ENCODE data around the gene FGF23. TPM values are rescaled to one million over a fixed set of nuclear protein-coding genes. Genes with fewer than 3 reads are reported as not detected.

Gene FGF23
- total and polyA plus RNA-seq, 2 donors (not counting 1 experiment from before 2014, with no cell fraction given), result not detected

- Histone ChIP-seq H3K4me3 (replicated peaks in 1 of 4; ENCODE audit: control extremely low read depth in 1 of 4, insufficient read depth in 1 of 4, low read depth in 3 of 4, low read length in 4 of 4) (no peak overlapping the region), H3K79me2 (ENCODE audit: control insufficient read depth, insufficient read depth, low read length) (peaks cover 31% of the 10 kb centered on the region), H3K4me1 (ENCODE audit: control insufficient read depth, extremely low read depth, insufficient read depth, low read length) (no peaks in the 10 kb centered on the region), H3K27me3 (ENCODE audit: control insufficient read depth, insufficient read depth, low read length) (no peaks in the 10 kb centered on the region), H4K20me1 (ENCODE audit: control insufficient read depth, extremely low read depth, insufficient read depth, low read length) (no peaks in the 10 kb centered on the region), H3K9me3 (ENCODE audit: control insufficient read depth, insufficient read depth, low read depth, low read length) (no peaks in the 10 kb centered on the region), H3K36me3 (ENCODE audit: control insufficient read depth, insufficient read depth, low read length) (peaks cover 2% of the 10 kb centered on the region), H3K9ac (ENCODE audit: insufficient read depth, low read length) (no peak overlapping the region), H2AFZ (ENCODE audit: low read length) (no peak overlapping the region), H3K27ac (ENCODE audit: insufficient read depth, low read length) (no peak overlapping the region), H3K4me2 (ENCODE audit: extremely low read depth, insufficient read depth, low read length) (peak overlapping the region; percentile 18)
- no peak for DNase-seq (ENCODE audit: low read depth in 2 of 2)
- TF ChIP-seq EZH2 (IDR thresholded peaks at IDR 0.05; ENCODE audit: low read length, missing control alignments) (no peak), CTCF (conservative IDR thresholded peaks at IDR 0.05 in 1 of 2, IDR thresholded peaks at IDR 0.05 in 1 of 2; ENCODE audit: low read depth in 1 of 2, low read length in 2 of 2) (no peak)
Observed at GRCh38 chr12:4325966-4326365, 53.5 kb downstream of the FGF23 start.

- Histone ChIP-seq H3K4me2 (ENCODE audit: extremely low read depth, insufficient read depth, low read length) (no peak overlapping the region), H3K27ac (ENCODE audit: insufficient read depth, low read length) (no peak overlapping the region), H3K9me3 (ENCODE audit: control insufficient read depth, insufficient read depth, low read depth, low read length) (no peaks in the 10 kb centered on the region), H3K4me1 (ENCODE audit: control insufficient read depth, extremely low read depth, insufficient read depth, low read length) (no peaks in the 10 kb centered on the region), H3K4me3 (replicated peaks in 1 of 4; ENCODE audit: control extremely low read depth in 1 of 4, insufficient read depth in 1 of 4, low read depth in 3 of 4, low read length in 4 of 4) (no peak overlapping the region), H3K27me3 (ENCODE audit: control insufficient read depth, insufficient read depth, low read length) (no peaks in the 10 kb centered on the region), H3K9ac (ENCODE audit: insufficient read depth, low read length) (no peak overlapping the region), H2AFZ (ENCODE audit: low read length) (no peak overlapping the region), H3K36me3 (ENCODE audit: control insufficient read depth, insufficient read depth, low read length) (peaks cover 2% of the 10 kb centered on the region), H4K20me1 (ENCODE audit: control insufficient read depth, extremely low read depth, insufficient read depth, low read length) (no peaks in the 10 kb centered on the region), H3K79me2 (ENCODE audit: control insufficient read depth, insufficient read depth, low read length) (peaks cover 27% of the 10 kb centered on the region)
- TF ChIP-seq EZH2 (IDR thresholded peaks at IDR 0.05; ENCODE audit: low read length, missing control alignments) (no peak), CTCF (conservative IDR thresholded peaks at IDR 0.05 in 1 of 2, IDR thresholded peaks at IDR 0.05 in 1 of 2; ENCODE audit: low read depth in 1 of 2, low read length in 2 of 2) (no peak)
- no peak for DNase-seq (ENCODE audit: low read depth in 2 of 2)
Observed at GRCh38 chr12:4324366-4324765, 55.1 kb downstream of the FGF23 start.

GRCh38 chr12:4323396-4323795, 56.1 kb downstream of the FGF23 start:
- H3K79me2 ChIP-seq (ENCODE audit: control insufficient read depth, insufficient read depth, low read length), result peaks cover 27% of the 10 kb centered on the region
- H4K20me1 ChIP-seq (ENCODE audit: control insufficient read depth, extremely low read depth, insufficient read depth, low read length), result no peaks in the 10 kb centered on the region
- H3K4me3 ChIP-seq (replicated peaks in 1 of 4; ENCODE audit: control extremely low read depth in 1 of 4, insufficient read depth in 1 of 4, low read depth in 3 of 4, low read length in 4 of 4), result peak overlapping the region in 1 of 4 experiments; percentile 99
- H3K27me3 ChIP-seq (ENCODE audit: control insufficient read depth, insufficient read depth, low read length), result no peaks in the 10 kb centered on the region
- no peak overlapping the region for H3K9ac ChIP-seq (ENCODE audit: insufficient read depth, low read length)
- H3K4me1 ChIP-seq (ENCODE audit: control insufficient read depth, extremely low read depth, insufficient read depth, low read length), result no peaks in the 10 kb centered on the region
- DNase-seq (ENCODE audit: low read depth in 2 of 2), result no peak
- no peak for TF ChIP-seq EZH2 (IDR thresholded peaks at IDR 0.05; ENCODE audit: low read length, missing control alignments)
- no peak overlapping the region for H2AFZ ChIP-seq (ENCODE audit: low read length)
- no peaks in the 10 kb centered on the region for H3K9me3 ChIP-seq (ENCODE audit: control insufficient read depth, insufficient read depth, low read depth, low read length)
- H3K27ac ChIP-seq (ENCODE audit: insufficient read depth, low read length), result no peak overlapping the region
- H3K36me3 ChIP-seq (ENCODE audit: control insufficient read depth, insufficient read depth, low read length), result peaks cover 2% of the 10 kb centered on the region
- no peak overlapping the region for H3K4me2 ChIP-seq (ENCODE audit: extremely low read depth, insufficient read depth, low read length)

Measured in fibroblast of lung (primary cell).